HAP-1 (cell line): ENCODE data around the gene DVL1.
A peak's percentile ranks its signal among the peaks of the same experiment; 100 is the strongest.
"Not testable (repeated sequence)": the region's sequence is repeated elsewhere in the genome, so short reads cannot be mapped to it uniquely, and the experiment has no call there.

Source experiments
- DNase-seq, 2 experiments: peaks; one replicate each; pipeline ENCODE4 v3.0.0-alpha.2; 2016 to 2020; ENCODE audit warnings: low spot score in 2 of 2
- H3K27me3 ChIP-seq: fragments of 250-450 bp; sonication (Bioruptor Pico); 2 replicates; pipeline ENCODE4 v1.5.1; 2020; ENCODE audit warnings: low read depth, mild to moderate bottlenecking, moderate library complexity
- H3K36me3 ChIP-seq: fragments of 250-450 bp; sonication (Bioruptor Pico); replicated peaks from 2 replicates; pipeline ENCODE4 v1.5.1; 2020; ENCODE audit warnings: mild to moderate bottlenecking
- H3K4me1 ChIP-seq: fragments of 250-450 bp; sonication (Bioruptor Pico); 2 replicates; pipeline ENCODE4 v1.5.1; 2020; ENCODE audit warnings: mild to moderate bottlenecking
- H3K4me3 ChIP-seq: fragments of 250-450 bp; sonication (Bioruptor Pico); 2 replicates; pipeline ENCODE4 v1.5.1; 2020; ENCODE audit warnings: mild to moderate bottlenecking, moderate library complexity
- H3K9me3 ChIP-seq: fragments of 250-450 bp; sonication (Bioruptor Pico); 2 replicates; pipeline ENCODE4 v1.5.1; 2020; ENCODE audit warnings: mild to moderate bottlenecking, moderate library complexity
- in situ Hi-C: fragments of 300-500 bp; cut with MboI; formaldehyde crosslinking; loops from 3 replicates; pipeline ENCODE4 v1.14.3; 2020; ENCODE audit warnings: low sequenced_read_pairs, inconsistent platforms, mixed read lengths

DVL1 gene

DNA sequence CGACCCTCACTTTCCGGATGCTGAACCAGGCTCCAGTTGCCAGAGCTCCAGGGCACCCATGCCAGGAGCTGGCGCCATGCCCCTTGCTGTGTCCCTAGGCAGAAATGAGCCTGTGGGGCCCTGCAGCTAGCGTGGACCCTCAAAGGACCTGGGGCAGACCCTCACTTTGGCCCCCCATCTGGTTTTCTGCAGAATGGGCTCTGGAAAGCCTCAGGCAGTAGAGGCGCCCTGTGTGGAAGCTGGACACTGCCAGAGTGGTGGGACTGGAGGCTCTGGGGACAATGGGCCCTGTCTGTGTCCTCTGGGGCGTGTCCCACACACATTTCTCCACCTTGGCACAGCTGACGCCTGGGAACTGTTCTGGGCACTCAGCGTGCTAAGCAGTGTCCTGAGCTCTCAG, 32.1 kb upstream of the DVL1 start:
- H3K27me3 ChIP-seq, result no peaks in the 10 kb centered on the region
- no peak for DNase-seq
- peaks cover 13% of the 10 kb centered on the region for H3K36me3 ChIP-seq
- no peaks in the 10 kb centered on the region for H3K9me3 ChIP-seq
- in situ Hi-C loops, result no loop called here
- H3K4me3 ChIP-seq, result no peak overlapping the region
- H3K4me1 ChIP-seq, result no peaks in the 10 kb centered on the region

DNA sequence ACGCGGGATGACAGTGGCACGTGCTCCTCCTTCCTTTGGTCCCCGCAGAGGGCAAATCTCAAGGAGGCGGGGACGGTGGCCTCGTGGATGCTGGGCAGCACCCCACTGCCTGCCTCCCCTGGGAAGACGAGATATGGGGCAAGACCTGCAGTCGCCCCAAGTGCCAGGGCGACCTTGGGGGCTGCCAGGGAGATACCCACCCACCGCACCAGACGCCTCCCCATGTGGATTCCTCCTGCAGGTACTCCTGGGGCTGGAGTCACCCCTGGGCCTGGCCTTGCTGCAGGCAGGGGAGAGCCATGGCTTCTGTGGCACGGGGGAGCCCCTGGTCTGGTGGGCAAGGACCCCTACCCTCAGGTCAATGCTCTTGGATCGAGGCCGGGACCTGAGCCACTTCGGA, 31.6 kb upstream of the DVL1 start:
- in situ Hi-C loops, result no loop called here
- H3K4me1 ChIP-seq, result no peaks in the 10 kb centered on the region
- DNase-seq, result no peak
- no peak overlapping the region for H3K4me3 ChIP-seq
- no peaks in the 10 kb centered on the region for H3K27me3 ChIP-seq
- H3K9me3 ChIP-seq, result no peaks in the 10 kb centered on the region
- peaks cover 11% of the 10 kb centered on the region for H3K36me3 ChIP-seq

DNA sequence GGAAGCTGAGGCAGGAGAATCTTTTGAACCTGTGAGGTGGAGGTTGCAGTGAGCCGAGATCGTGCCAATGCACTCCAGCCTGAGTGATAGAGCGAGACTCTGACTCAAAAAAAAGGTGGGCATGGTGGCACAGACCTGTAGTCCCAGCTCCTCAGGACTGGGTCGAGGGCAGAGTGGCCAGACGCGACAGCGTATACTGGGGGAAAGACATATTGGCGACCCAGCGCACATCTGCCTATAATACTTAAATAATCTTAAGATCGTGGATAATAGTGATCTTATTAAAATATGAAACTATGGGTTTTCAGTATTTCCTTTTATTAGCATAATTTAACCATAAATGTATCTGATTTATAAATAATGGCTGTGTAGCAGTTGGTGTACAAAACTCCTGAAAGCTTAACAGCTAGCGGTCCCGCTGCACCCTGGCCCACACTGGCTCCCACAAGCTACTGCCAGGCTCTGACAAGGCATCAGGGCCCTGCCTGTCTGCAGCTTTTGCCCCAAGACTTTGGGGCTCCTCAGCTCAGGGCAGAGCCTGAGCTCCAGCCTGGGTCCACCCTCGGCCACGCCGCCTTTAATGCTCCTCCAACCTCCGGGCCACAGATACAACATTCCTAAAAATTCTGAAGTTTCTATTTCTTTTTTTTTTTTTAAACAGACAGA, 28.5 kb upstream of the DVL1 start:
- peaks cover 7% of the 10 kb centered on the region for H3K4me1 ChIP-seq
- in situ Hi-C loops, result no loop called here
- H3K4me3 ChIP-seq, result no peak overlapping the region
- H3K27me3 ChIP-seq, result no peaks in the 10 kb centered on the region
- H3K9me3 ChIP-seq, result no peaks in the 10 kb centered on the region
- no peak for DNase-seq
- peaks cover 27% of the 10 kb centered on the region for H3K36me3 ChIP-seq

DNA sequence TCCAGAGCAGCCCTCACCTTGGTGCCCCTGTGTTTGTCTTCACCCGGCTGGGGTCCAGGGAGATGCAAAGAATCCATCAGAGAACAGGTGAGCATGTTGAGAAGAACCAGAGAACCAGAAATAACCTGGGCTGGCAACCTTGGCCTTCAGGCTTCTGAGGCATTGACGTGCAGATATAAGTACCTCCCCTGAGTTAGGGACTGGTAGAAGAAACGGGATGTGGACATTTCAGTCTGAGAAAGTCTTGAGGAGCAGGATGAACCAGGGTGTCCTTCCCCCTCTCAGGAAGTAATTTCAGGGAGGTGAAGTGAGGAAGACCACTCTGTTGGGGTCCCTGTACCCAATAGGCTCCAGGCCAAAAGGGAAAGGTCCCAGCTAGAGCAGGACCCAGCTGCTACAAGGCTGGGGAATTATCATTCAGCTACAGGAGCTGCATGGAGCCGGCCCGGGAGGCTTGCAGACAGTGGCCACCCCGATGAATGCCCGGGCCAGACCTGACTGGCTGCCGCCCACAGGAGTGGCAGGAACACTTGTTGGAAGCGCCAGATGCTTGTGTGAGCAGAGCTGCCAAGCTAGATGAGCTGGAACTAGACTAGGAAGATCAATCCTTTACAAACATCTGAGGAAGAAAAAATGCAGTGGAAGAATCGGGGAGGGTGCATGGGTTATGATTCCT, 27.5 kb upstream of the DVL1 start:
- Histone ChIP-seq H3K27me3 (no peaks in the 10 kb centered on the region), H3K36me3 (peaks cover 33% of the 10 kb centered on the region), H3K4me1 (peaks cover 7% of the 10 kb centered on the region), H3K9me3 (no peaks in the 10 kb centered on the region), H3K4me3 (no peak overlapping the region)
- DNase-seq, result no peak
- in situ Hi-C loops, result no loop called here

DNA sequence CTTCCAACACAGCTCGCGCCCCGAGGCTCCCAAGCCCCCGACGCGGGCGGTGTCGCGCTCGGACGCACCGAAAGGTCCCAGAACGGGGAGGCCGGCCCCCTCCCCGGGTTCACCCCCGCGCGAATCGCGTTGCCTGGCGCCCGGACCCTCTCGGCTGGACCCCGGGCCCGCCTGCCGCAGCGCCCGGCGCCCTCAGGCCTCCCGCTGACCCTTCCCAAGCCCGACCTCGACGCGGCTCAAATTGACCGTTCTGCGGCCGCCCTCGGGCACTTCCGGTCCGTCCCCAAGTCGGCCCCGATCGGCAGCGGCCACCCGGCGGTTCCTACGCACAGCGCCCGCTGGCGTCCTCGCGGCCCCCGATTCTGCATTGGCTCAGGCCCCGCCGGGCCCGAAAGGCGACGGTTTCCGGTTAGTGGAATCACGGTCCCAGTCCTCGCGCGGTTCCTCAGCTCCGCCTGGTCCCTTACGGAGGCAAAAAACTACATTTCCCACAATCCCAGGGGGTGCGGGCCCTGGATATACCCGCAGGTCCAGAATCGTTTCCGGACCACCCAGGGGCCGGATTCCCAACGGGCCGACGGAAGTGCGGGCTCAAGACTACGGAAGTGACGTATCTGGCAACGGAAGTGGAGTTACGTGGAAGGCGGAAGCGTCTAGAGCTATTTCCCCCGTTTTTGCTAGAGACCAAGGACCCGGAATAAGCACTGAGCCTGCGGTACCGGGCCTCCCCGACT, 25.9 kb upstream of the DVL1 start, which contains the start of gene AURKAIP1:
Gene AURKAIP1, minus strand, starts transcription at position 279 of the 734 bp plus-strand sequence. CDS start 451 bp downstream, outside the sequence.
- no peaks in the 10 kb centered on the region for H3K27me3 ChIP-seq
- no peaks in the 10 kb centered on the region for H3K9me3 ChIP-seq
- DNase-seq, result peak; percentile 98
- H3K36me3 ChIP-seq, result peaks cover 33% of the 10 kb centered on the region
- H3K4me3 ChIP-seq, result peak within 1 kb of the TSS; percentile 83
- in situ Hi-C loops, result no loop called here
- peaks cover 7% of the 10 kb centered on the region for H3K4me1 ChIP-seq

DNA sequence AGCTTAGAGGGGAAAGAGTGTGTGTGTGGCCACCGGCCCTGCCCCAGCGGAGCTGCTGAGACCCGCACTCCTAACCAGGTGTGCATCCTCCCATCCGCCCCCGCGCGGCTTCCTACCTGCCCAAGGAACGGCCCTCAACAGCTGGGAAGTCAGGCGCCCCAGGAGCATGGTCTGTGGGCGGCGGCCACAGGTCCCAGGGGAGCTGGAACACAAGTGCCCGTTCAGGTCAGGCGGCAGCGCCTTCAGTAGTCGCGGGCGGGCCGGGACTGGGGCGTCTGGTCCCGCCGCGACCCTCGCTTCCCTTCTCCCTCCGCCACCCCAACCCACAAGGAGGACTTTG, 25.3 kb upstream of the DVL1 start:
- Histone ChIP-seq H3K4me1 (peaks cover 7% of the 10 kb centered on the region), H3K4me3 (peak overlapping the region; percentile 83), H3K9me3 (no peaks in the 10 kb centered on the region), H3K27me3 (no peaks in the 10 kb centered on the region), H3K36me3 (peaks cover 33% of the 10 kb centered on the region)
- in situ Hi-C loops, result no loop called here
- DNase-seq, result no peak

DNA sequence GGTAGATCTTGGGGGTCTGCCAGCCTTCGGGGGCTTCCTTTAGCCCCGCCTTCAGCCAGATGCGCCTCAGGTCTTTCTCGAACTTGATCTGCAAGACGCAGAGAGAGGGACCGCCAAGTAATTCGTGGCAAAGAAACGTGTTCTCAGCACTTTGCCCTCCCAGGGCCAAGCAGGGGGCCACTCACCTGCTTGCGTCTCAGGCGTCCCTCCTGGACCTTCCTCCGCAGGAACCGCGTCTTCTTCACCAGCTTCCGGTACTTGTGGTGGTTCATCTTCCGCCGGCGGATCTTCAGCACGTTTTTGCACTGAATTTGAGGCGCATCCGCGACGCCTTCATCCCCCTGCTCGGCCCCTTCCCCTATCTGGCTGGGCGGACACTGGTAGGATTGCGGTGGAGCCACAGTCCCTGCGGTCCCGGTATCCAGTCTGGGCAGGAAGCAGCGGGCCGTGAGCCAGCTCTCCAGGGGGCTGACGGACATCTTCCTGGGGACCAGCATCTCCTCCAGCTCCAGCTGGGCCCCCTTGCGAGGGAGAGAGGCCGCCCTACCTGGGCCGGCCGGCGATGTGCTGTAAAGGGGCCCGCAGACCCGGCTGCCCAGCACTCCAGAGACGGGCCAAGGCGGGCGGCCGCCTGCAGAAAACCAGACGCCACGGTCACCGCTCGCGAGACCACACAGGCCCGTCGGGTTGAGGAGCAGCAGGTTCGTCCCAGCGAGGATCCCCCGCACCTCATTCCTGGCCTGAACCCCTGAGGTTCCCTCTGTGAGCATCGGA, 24.8 kb upstream of the DVL1 start:
- Histone ChIP-seq H3K4me3 (peak overlapping the region; percentile 83), H3K9me3 (no peaks in the 10 kb centered on the region), H3K36me3 (peaks cover 33% of the 10 kb centered on the region), H3K4me1 (peaks cover 7% of the 10 kb centered on the region), H3K27me3 (no peaks in the 10 kb centered on the region)
- in situ Hi-C loops, result no loop called here
- DNase-seq, result no peak

DNA sequence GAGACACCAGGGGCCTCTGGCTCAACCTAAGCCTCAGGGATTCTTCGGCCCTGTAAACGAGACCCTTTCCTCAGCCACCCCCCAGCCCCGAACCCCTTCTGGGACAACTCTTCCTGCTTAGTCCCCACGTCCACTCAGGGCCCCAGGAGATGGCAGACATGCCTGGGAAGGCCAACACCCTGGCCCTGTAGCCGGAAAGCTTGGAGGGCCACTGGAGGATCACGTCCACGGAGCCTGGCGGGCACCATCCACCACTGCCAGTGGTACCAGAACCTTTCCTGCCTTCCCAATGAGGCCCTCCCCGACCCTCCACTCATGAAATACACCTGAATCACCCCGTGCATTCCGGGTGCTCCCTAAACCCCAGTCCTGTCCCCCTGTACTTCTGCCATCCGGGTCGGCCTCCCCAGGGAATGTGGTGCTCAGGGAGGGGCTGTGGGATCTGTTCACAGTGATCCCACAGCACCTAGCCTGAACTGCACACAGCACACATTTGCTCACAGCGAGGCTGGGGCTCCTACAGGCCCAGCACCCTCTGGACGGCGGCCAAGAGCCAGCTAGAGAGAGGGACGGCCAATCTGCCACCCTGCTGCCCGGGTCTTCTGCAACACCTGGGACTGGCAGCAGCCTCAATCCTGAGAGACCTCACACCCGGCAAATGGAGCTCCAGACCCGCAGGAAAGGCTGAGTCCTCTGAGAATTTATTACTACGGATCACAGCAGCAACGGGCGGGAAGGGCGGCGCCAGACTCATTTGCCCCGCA, 24.0 kb upstream of the DVL1 start:
- in situ Hi-C loops, result no loop called here
- no peak for DNase-seq
- no peak overlapping the region for H3K4me3 ChIP-seq

DNA sequence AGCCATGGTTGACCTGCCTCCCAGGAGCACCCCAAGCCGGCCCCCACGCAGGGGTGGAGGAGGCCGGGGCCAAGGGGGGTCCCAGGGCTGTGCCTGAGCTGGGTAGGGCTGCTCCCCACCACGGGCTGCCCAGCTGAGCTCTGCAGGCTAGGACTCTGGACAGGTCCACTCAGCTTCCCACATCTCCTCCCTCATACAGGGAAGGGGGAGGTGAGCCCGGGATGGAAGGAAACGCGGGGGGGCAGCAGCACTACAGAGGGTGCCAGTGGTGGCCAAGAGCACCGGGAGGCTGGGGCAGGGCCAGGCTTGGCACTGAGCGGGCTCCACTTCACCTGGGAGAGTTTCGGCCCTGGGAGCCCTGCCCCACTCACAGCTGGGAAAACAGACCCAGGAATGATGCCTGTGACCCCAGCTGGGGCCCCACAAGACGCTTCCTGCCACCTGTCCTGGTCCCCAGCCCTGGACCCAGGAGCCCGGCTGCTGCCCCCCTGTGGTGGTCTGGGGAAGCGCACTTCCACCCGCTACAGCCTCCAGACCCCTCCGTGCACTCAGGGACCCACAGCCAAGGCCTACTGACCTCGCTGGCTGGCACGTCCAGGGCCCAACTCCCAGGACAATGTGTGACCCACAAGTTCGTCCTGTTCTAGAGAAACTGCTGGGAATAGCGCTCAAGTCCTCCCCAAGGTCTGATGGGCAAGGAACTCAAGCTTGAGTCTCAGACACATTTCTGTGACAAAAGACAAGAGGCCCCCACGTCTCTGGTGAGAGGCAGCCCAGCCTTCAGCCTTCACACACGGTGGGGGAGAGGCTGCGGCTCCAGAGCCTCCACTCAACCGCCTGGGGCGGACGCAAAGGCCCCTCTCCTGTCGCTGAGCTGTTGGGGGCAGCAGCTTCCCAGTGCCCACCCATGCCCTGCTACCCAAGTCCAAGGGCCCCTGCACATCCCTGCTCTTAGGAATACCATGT, 22.8 kb upstream of the DVL1 start:
- Histone ChIP-seq H3K9me3 (no peaks in the 10 kb centered on the region), H3K4me3 (no peak overlapping the region)

More for the DNA sequence above, 24.0 kb upstream of the DVL1 start:
- no peaks in the 10 kb centered on the region for H3K9me3 ChIP-seq
- H3K27me3 ChIP-seq, result no peaks in the 10 kb centered on the region
- H3K4me1 ChIP-seq, result peaks cover 7% of the 10 kb centered on the region
- H3K36me3 ChIP-seq, result peaks cover 33% of the 10 kb centered on the region

DNA sequence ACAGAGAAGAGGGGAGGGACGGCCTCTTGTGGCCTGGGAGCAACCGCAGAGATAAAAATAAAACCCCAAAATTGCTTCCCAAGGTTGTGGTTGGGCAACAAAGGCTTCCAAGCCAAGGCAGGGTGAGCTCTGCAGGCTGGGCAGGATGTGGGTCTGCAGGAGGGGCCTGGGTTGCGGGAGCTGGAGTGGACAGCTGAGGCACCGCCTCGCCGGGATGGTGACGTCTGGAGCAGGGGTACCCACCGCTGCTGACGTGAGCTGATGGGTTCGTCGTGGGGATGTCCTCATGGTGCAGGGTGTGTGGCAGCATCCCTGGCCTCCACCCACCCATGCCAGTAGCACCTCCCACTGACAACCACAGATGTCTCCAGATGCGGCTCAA, 22.1 kb upstream of the DVL1 start:
- no peak for DNase-seq
- Histone ChIP-seq H3K9me3 (no peaks in the 10 kb centered on the region), H3K36me3 (peaks cover 32% of the 10 kb centered on the region), H3K4me1 (peaks cover 7% of the 10 kb centered on the region), H3K27me3 (no peaks in the 10 kb centered on the region), H3K4me3 (no peak overlapping the region)
- in situ Hi-C loops, result no loop called here

More for the DNA sequence above, 22.8 kb upstream of the DVL1 start:
- DNase-seq, result peak in 1 of 2 experiments; percentile 88
- in situ Hi-C loops, result no loop called here
- Histone ChIP-seq H3K36me3 (peaks cover 33% of the 10 kb centered on the region), H3K27me3 (no peaks in the 10 kb centered on the region), H3K4me1 (peaks cover 7% of the 10 kb centered on the region)

DNA sequence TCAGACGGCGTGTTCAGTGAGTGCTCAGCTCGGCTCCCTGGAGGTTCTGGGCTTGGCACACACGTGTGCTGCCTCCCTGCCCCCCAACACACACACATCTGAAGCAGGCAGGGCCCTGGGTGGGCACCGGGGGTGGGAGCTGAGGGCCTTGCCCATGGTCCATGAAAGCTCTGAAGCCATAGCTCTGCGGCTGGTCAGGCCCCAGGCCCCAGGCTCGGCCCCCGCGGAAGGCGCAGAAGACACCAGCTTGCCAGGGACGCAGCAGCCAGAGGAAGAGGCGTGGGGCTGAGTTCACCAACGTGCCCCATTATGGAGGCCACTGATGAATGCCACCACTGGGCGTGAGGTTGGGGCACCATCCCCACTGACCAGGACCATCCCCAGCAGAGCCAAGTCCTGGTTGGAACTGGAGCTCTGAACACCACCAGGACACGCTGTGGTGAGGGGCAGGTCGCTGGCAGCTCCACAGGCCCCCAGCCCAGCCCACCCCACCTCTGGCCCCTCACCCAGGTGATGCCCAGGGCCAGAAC, 21.6 kb upstream of the DVL1 start:
- DNase-seq, result no peak
- Histone ChIP-seq H3K36me3 (peaks cover 29% of the 10 kb centered on the region), H3K4me1 (peaks cover 7% of the 10 kb centered on the region), H3K4me3 (no peak overlapping the region), H3K9me3 (peaks cover 3% of the 10 kb centered on the region; the same call in 1 of the 2 replicates), H3K27me3 (no peaks in the 10 kb centered on the region)
- in situ Hi-C loops, result no loop called here

DNA sequence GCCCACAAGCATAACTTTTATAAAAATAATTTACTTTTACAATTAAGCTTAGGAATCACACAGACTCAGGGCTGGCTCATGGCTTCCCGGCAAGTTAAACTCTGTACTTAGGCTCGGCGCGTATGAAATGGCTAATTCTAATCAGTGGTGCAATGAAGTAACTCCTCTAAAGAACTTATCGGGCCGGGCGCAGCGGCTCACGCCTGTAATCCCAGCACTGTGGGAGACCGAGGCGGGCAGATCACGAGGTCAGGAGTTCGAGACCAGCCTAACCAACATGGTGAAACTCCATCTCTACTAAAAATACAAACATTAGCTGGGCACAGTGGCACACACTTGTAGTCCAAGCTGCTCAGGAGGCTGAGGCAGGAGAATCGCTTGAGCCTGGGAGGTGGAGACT, 20.9 kb upstream of the DVL1 start:
- H3K4me1 ChIP-seq, H3K9me3 ChIP-seq, H3K4me3 ChIP-seq, in situ Hi-C loops, DNase-seq, H3K27me3 ChIP-seq: not testable (repeated sequence)
- peaks cover 29% of the 10 kb centered on the region for H3K36me3 ChIP-seq
